Measurements from ENCODE around the gene ATM. TPM values are rescaled to one million over a fixed set of nuclear protein-coding genes. Genes with fewer than 3 reads are reported as not detected.
"Not testable (repeated sequence)": the region's sequence is repeated elsewhere in the genome, so short reads cannot be mapped to it uniquely, and the experiment has no call there.

The ATM gene
- total and polyA plus RNA-seq, 7 donors = 5.6 to 22.7 (median 14.9) TPM

GRCh38 chr11:108405706-108406105, 182.8 kb downstream of the ATM start:
- ATAC-seq (no peak), DNase-seq (no peak)
- 81 to 91% (median 84%) methylated on average over 1 of the region's 1 CpG for WGBS, 3 donors
- Histone ChIP-seq H3K4me3 (no peak overlapping the region), H3K4me1 (no peaks in the 10 kb centered on the region), H3K36me3 (ENCODE audit: insufficient read depth in 1 of 2, low read depth in 1 of 2) (no peaks in the 10 kb centered on the region), H3K9me3 (no peaks in the 10 kb centered on the region), H3K27me3 (ENCODE audit: insufficient read depth in 3 of 3, low read length in 2 of 3) (no peaks in the 10 kb centered on the region), H3K27ac (no peak overlapping the region)
- TF ChIP-seq, protein P1, sequence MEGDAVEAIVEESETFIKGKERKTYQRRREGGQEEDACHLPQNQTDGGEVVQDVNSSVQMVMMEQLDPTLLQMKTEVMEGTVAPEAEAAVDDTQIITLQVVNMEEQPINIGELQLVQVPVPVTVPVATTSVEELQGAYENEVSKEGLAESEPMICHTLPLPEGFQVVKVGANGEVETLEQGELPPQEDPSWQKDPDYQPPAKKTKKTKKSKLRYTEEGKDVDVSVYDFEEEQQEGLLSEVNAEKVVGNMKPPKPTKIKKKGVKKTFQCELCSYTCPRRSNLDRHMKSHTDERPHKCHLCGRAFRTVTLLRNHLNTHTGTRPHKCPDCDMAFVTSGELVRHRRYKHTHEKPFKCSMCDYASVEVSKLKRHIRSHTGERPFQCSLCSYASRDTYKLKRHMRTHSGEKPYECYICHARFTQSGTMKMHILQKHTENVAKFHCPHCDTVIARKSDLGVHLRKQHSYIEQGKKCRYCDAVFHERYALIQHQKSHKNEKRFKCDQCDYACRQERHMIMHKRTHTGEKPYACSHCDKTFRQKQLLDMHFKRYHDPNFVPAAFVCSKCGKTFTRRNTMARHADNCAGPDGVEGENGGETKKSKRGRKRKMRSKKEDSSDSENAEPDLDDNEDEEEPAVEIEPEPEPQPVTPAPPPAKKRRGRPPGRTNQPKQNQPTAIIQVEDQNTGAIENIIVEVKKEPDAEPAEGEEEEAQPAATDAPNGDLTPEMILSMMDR (IDR thresholded peaks at IDR 0.05) = no peak
- intact Hi-C loops (cut with DNase I) = no loop called here

- ATAC-seq (no peak), DNase-seq (no peak)
- Histone ChIP-seq H3K27me3 (ENCODE audit: insufficient read depth in 3 of 3, low read length in 2 of 3) (no peaks in the 10 kb centered on the region), H3K9me3 (peaks cover 5% of the 10 kb centered on the region), H3K4me1 (no peaks in the 10 kb centered on the region), H3K4me3 (no peak overlapping the region), H3K27ac (no peak overlapping the region), H3K36me3 (ENCODE audit: insufficient read depth in 1 of 2, low read depth in 1 of 2) (no peaks in the 10 kb centered on the region)
- intact Hi-C loops (cut with DNase I) = loop anchor here in 1 of 2 donors (10.0 kb wide), 1 partner anchor 230 kb away; no protein-coding TSS in a partner anchor
- TF ChIP-seq, protein P1 (IDR thresholded peaks at IDR 0.05) = no peak
Measured at GRCh38 chr11:108414958-108415357, 192.1 kb downstream of the ATM start.

DNA sequence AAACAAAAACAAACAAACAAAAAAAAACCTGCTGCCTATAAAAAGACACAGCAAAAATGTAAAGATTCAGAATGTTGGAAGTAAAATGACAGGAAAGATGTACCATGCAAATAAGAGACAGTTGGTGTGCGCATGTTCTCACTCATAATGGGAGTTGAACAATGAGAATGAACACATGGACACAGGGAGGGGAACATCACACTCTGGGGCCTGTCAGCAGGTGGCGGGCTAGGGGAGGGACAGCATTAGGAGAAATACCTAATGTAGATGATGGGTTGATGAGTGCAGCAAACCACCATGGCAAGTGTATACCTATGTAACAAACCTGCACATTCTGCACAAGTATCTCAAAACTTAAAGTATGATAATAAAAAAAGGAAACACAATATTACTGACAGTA, 194.7 kb downstream of the ATM start:
- H3K9me3 ChIP-seq; H3K4me3 ChIP-seq; H3K36me3 ChIP-seq (ENCODE audit: insufficient read depth in 1 of 2, low read depth in 1 of 2); H3K27me3 ChIP-seq (ENCODE audit: insufficient read depth in 3 of 3, low read length in 2 of 3); DNase-seq; H3K27ac ChIP-seq; H3K4me1 ChIP-seq; ATAC-seq: not testable (repeated sequence)
- WGBS, 3 donors = 78 to 81% (median 79%) methylated on average over 2 of the region's 2 CpGs
- intact Hi-C loops (cut with DNase I) = loop anchor here in 1 of 2 donors (10.0 kb wide), 1 partner anchor 227 kb away; no protein-coding TSS in a partner anchor
- TF ChIP-seq, protein P1 (IDR thresholded peaks at IDR 0.05) = peak; percentile 29

Other genes with a start within 250 kb of the ATM start
- gene CUL5, start 214.2 kb upstream of the ATM start, total RNA-seq = 10 to 100 TPM; 57.8 to 92.2 (median 65.5) TPM
- gene CUL5, start 214.2 kb upstream of the ATM start, polyA plus RNA-seq = 10 to 100 TPM; 10.5 to 38.0 (median 13.8) TPM
- gene ACAT1, start 101.5 kb upstream of the ATM start, total RNA-seq = 100 to 1,000 TPM; 156 to 263 (median 208) TPM
- gene ACAT1, start 101.5 kb upstream of the ATM start, polyA plus RNA-seq = 100 to 1,000 TPM; 141 to 246 (median 162) TPM
- 1 to 10 TPM; 5.1 to 6.9 (median 6.5) TPM for gene NPAT, start 429 bp upstream of the ATM start, total RNA-seq
- 1 to 10 TPM; 2.0 to 4.8 (median 3.8) TPM for gene NPAT, start 429 bp upstream of the ATM start, polyA plus RNA-seq
- under 1 TPM; 0.16 to 0.64 (median 0.40) TPM for gene C11orf65, start 244.5 kb downstream of the ATM start, total RNA-seq
- under 1 TPM; 0.20 to 0.24 (median 0.23) TPM for gene C11orf65, start 244.5 kb downstream of the ATM start, polyA plus RNA-seq

Measured in psoas muscle (tissue), 8 donors.